Measurements from ENCODE around the gene KCNJ6. TPM values are rescaled to one million over a fixed set of nuclear protein-coding genes. Genes with fewer than 3 reads are reported as not detected.

KCNJ6 gene
- total RNA-seq, 1 experiment from 2014 or later: not detected

- ChIA-PET CTCF (no interaction called here), RAD21 (ENCODE audit: low non-redundant PET in 1 of 2, low total read pairs in 2 of 2, uncharacterized antibody in 2 of 2, unreplicated experiment in 2 of 2) (no interaction called here), POLR2A (no interaction called here)
- Histone ChIP-seq H3K27ac (ENCODE audit: low read depth, low read length) (no peak overlapping the region), H3K79me2 (ENCODE audit: insufficient read depth, low read length) (no peaks in the 10 kb centered on the region), H3K4me1 (ENCODE audit: control insufficient read depth in 1 of 2, insufficient read depth in 2 of 2, low read length in 2 of 2) (no peaks in the 10 kb centered on the region), H2AFZ (ENCODE audit: low read depth, low read length, poor library complexity, severe bottlenecking) (no peak overlapping the region), H3K9me3 (ENCODE audit: control insufficient read depth in 1 of 2, insufficient read depth in 1 of 2, low read depth in 1 of 2, low read length in 2 of 2) (0 out of 4 replicates have a peak, but pooled peaks cover 0 to 4% of the 10 kb centered on the region in 2 experiments), H3K36me3 (ENCODE audit: control insufficient read depth in 1 of 2, insufficient read depth in 2 of 2, low read length in 2 of 2) (no peaks in the 10 kb centered on the region), H3K27me3 (ENCODE audit: insufficient read depth, low read length) (no peaks in the 10 kb centered on the region), H4K20me1 (ENCODE audit: insufficient read depth) (no peaks in the 10 kb centered on the region), H3K4me3 (replicated peaks in 1 of 2; ENCODE audit: low read depth in 1 of 2, low read length in 2 of 2) (no peak overlapping the region), H3K9ac (ENCODE audit: low read length) (no peak overlapping the region), H3K9me2 (ENCODE audit: insufficient read depth) (no peaks in the 10 kb centered on the region), H3K4me2 (ENCODE audit: low read length) (no peak overlapping the region)
- no peak for ATAC-seq
- TF ChIP-seq SIN3A (IDR thresholded peaks at IDR 0.05; ENCODE audit: low read depth): no peak
- TF ChIP-seq, protein P1, sequence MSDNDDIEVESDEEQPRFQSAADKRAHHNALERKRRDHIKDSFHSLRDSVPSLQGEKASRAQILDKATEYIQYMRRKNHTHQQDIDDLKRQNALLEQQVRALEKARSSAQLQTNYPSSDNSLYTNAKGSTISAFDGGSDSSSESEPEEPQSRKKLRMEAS (IDR thresholded peaks at IDR 0.05): no peak
- no peak for TF ChIP-seq FOSL1 (IDR thresholded peaks at IDR 0.05; ENCODE audit: low read depth)
- TF ChIP-seq POLR2A (IDR thresholded peaks at IDR 0.05; ENCODE audit: borderline replicate concordance, extremely low read depth, insufficient read depth, insufficient read length): no peak
- no peak for TF ChIP-seq RAD21 (IDR thresholded peaks at IDR 0.05; ENCODE audit: low read depth)
- no peak for TF ChIP-seq CTCF (IDR thresholded peaks at IDR 0.05 in 2 of 3, conservative IDR thresholded peaks at IDR 0.05 in 1 of 3; ENCODE audit: borderline replicate concordance in 1 of 3, insufficient read depth in 1 of 3, low read depth in 2 of 3, low read length in 2 of 3)
- TF ChIP-seq POLR2AphosphoS5 (IDR thresholded peaks at IDR 0.05; ENCODE audit: low read depth, low read length): no peak
- no peak for TF ChIP-seq ZNF274 (IDR thresholded peaks at IDR 0.05; ENCODE audit: low read depth, low read length)
- TF ChIP-seq EZH2phosphoT487 (IDR thresholded peaks at IDR 0.05; ENCODE audit: borderline replicate concordance): no peak
- TF ChIP-seq CEBPB (IDR thresholded peaks at IDR 0.05; ENCODE audit: low read depth): no peak
- TF ChIP-seq, protein P2, sequence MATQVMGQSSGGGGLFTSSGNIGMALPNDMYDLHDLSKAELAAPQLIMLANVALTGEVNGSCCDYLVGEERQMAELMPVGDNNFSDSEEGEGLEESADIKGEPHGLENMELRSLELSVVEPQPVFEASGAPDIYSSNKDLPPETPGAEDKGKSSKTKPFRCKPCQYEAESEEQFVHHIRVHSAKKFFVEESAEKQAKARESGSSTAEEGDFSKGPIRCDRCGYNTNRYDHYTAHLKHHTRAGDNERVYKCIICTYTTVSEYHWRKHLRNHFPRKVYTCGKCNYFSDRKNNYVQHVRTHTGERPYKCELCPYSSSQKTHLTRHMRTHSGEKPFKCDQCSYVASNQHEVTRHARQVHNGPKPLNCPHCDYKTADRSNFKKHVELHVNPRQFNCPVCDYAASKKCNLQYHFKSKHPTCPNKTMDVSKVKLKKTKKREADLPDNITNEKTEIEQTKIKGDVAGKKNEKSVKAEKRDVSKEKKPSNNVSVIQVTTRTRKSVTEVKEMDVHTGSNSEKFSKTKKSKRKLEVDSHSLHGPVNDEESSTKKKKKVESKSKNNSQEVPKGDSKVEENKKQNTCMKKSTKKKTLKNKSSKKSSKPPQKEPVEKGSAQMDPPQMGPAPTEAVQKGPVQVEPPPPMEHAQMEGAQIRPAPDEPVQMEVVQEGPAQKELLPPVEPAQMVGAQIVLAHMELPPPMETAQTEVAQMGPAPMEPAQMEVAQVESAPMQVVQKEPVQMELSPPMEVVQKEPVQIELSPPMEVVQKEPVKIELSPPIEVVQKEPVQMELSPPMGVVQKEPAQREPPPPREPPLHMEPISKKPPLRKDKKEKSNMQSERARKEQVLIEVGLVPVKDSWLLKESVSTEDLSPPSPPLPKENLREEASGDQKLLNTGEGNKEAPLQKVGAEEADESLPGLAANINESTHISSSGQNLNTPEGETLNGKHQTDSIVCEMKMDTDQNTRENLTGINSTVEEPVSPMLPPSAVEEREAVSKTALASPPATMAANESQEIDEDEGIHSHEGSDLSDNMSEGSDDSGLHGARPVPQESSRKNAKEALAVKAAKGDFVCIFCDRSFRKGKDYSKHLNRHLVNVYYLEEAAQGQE (IDR thresholded peaks at IDR 0.05; ENCODE audit: low read depth): no peak
- TF ChIP-seq ELF1 (IDR thresholded peaks at IDR 0.05; ENCODE audit: borderline replicate concordance, low read depth): no peak
- TF ChIP-seq TCF7L2 (IDR thresholded peaks at IDR 0.05; ENCODE audit: borderline replicate concordance, extremely low read depth, insufficient read depth, insufficient read length): no peak
- no peak for TF ChIP-seq EGR1 (IDR thresholded peaks at IDR 0.05; ENCODE audit: low read depth)
- TF ChIP-seq EZH2 (IDR thresholded peaks at IDR 0.05): no peak
- TF ChIP-seq JUND (IDR thresholded peaks at IDR 0.05): no peak
- no peak for TF ChIP-seq YY1 (IDR thresholded peaks at IDR 0.05; ENCODE audit: extremely low read depth, insufficient replicate concordance, low read depth, low read length)
- TF ChIP-seq, protein P3, sequence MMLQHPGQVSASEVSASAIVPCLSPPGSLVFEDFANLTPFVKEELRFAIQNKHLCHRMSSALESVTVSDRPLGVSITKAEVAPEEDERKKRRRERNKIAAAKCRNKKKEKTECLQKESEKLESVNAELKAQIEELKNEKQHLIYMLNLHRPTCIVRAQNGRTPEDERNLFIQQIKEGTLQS (IDR thresholded peaks at IDR 0.05): no peak
- TF ChIP-seq ZBTB33 (IDR thresholded peaks at IDR 0.05; ENCODE audit: extremely low read depth, insufficient replicate concordance, low read length): no peak
- TF ChIP-seq SRF (IDR thresholded peaks at IDR 0.05; ENCODE audit: low read depth): no peak
- no TSS peak for BruUV-seq (replicated peaks)
- intact Hi-C loops (cut with micrococcal nuclease): no loop called here
- no peak for DNase-seq (ENCODE audit: low read depth, low spot score)
These were observed 46.6 kb downstream of the KCNJ6 start for GRCh38 chr21:37869661-37870060.

All from HCT116 (cell line).